WTC11 (cell line): Measurements from ENCODE around the gene ATP2A3.

Experiments used
- TF ChIP-seq, protein P1 (sequence below): sonication (generic); formaldehyde crosslinking; IDR thresholded peaks from 2 replicates; pipeline ENCODE4 v1.8.1; 2023; ENCODE audit warnings: mild to moderate bottlenecking, missing genetic modification reagents, moderate library complexity
- TF ChIP-seq, protein P2 (sequence below): sonication (generic); formaldehyde crosslinking; IDR thresholded peaks from 2 replicates; pipeline ENCODE4 v1.8.1; 2022; ENCODE audit warnings: mild to moderate bottlenecking, missing genetic modification reagents, moderate library complexity, borderline replicate concordance
- TF ChIP-seq, protein P3 (sequence below): fragments of 200-600 bp; IDR thresholded peaks from 2 replicates; pipeline ENCODE4 v1.8.0; 2022; ENCODE audit warnings: antibody characterized with exemption
- TF ChIP-seq, protein P4 (sequence below): sonication (generic); formaldehyde crosslinking; conservative IDR thresholded peaks from 2 replicates; pipeline ENCODE4 v1.8.1; 2022; ENCODE audit warnings: mild to moderate bottlenecking, missing genetic modification reagents

DNA sequence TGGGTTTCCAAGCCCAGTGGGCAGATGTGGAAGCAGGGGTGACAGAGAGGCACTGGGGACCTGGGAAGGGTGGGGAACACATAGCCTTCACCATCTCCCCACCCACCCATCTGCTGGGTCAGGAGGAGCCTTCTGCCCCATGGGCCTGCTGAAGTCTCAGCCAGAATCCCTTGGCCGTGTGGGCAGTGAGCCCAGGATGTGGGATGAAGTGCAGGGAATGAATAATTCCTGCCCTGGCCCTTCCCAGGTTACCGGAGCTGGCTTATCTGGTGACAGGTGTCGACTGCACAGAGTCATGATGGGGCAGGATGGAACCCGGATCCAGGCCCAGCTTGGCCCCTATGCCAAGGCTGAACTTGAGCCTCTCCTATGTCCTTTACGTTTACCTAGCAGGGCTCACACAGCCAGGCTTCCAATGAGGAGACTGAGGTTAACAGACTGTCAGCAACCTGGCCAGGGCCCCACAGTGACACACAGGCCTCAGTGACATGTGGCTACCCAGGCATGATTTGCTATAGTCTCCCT lies 17.5 kb downstream of the ATP2A3 start:
- TF ChIP-seq, protein P1, sequence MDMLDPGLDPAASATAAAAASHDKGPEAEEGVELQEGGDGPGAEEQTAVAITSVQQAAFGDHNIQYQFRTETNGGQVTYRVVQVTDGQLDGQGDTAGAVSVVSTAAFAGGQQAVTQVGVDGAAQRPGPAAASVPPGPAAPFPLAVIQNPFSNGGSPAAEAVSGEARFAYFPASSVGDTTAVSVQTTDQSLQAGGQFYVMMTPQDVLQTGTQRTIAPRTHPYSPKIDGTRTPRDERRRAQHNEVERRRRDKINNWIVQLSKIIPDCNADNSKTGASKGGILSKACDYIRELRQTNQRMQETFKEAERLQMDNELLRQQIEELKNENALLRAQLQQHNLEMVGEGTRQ, result no peak
- TF ChIP-seq, protein P2, sequence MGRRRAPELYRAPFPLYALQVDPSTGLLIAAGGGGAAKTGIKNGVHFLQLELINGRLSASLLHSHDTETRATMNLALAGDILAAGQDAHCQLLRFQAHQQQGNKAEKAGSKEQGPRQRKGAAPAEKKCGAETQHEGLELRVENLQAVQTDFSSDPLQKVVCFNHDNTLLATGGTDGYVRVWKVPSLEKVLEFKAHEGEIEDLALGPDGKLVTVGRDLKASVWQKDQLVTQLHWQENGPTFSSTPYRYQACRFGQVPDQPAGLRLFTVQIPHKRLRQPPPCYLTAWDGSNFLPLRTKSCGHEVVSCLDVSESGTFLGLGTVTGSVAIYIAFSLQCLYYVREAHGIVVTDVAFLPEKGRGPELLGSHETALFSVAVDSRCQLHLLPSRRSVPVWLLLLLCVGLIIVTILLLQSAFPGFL (CRISPR knock-in tag), result no peak
- TF ChIP-seq, protein P3, sequence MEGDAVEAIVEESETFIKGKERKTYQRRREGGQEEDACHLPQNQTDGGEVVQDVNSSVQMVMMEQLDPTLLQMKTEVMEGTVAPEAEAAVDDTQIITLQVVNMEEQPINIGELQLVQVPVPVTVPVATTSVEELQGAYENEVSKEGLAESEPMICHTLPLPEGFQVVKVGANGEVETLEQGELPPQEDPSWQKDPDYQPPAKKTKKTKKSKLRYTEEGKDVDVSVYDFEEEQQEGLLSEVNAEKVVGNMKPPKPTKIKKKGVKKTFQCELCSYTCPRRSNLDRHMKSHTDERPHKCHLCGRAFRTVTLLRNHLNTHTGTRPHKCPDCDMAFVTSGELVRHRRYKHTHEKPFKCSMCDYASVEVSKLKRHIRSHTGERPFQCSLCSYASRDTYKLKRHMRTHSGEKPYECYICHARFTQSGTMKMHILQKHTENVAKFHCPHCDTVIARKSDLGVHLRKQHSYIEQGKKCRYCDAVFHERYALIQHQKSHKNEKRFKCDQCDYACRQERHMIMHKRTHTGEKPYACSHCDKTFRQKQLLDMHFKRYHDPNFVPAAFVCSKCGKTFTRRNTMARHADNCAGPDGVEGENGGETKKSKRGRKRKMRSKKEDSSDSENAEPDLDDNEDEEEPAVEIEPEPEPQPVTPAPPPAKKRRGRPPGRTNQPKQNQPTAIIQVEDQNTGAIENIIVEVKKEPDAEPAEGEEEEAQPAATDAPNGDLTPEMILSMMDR, result no peak
- TF ChIP-seq, protein P4, sequence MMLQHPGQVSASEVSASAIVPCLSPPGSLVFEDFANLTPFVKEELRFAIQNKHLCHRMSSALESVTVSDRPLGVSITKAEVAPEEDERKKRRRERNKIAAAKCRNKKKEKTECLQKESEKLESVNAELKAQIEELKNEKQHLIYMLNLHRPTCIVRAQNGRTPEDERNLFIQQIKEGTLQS, result no peak
